A673 (cell line): ENCODE measurements around the gene MAN1B1. TPM values are rescaled to one million over a fixed set of nuclear protein-coding genes. Genes with fewer than 3 reads are reported as not detected.

ENCODE experiments used
- BruUV-seq: library from RNA; stranded (reverse); fragments of 400-500 nt; replicated peaks from 2 replicates; lab custom pipeline; 2021; lab: Mats Ljungman, UMichigan
- CTCF ChIA-PET: fragments of 300-600 bp; sonication (Branson Sonifier 250); formaldehyde crosslinking; loops from one replicate; lab custom pipeline; 2022; ENCODE audit warnings: antibody characterized with exemption; lab: Charles Lee
- POLR2A ChIA-PET: fragments of 300-600 bp; sonication (Branson Sonifier 250); formaldehyde crosslinking; loops from one replicate; lab custom pipeline; 2022; ENCODE audit warnings: antibody characterized with exemption; ENCODE audit not compliant: low non-redundant PET; lab: Charles Lee
- DNase-seq: peaks from one replicate; pipeline ENCODE4 v3.0.0-alpha.2; 2015; ENCODE audit warnings: low spot score
- H3K27ac ChIP-seq: fragments of 200-600 bp; sonication (generic); 2 replicates; pipeline ENCODE4 v1.5.1; 2016; ENCODE audit warnings: mixed run types, low read depth, mild to moderate bottlenecking, mixed read lengths, antibody characterized with exemption, low read length; ENCODE audit not compliant: poor library complexity, severe bottlenecking
- H3K27me3 ChIP-seq: fragments of 200-600 bp; sonication (generic); replicated peaks from 2 replicates; pipeline ENCODE4 v1.6.1; 2017; ENCODE audit warnings: mixed run types, low read depth, mild to moderate bottlenecking, mixed read lengths, antibody characterized with exemption, low read length; ENCODE audit not compliant: insufficient read depth, poor library complexity
- H3K36me3 ChIP-seq: fragments of 200-600 bp; sonication (generic); 2 replicates; pipeline ENCODE4 v1.6.1; 2016; ENCODE audit warnings: mixed run types, mild to moderate bottlenecking, mixed read lengths, antibody characterized with exemption, low read length; ENCODE audit not compliant: insufficient read depth, poor library complexity, severe bottlenecking
- H3K4me1 ChIP-seq: fragments of 200-600 bp; sonication (generic); 2 replicates; pipeline ENCODE4 v1.6.1; 2017; ENCODE audit warnings: mixed run types, mild to moderate bottlenecking, mixed read lengths, antibody characterized with exemption, low read length; ENCODE audit not compliant: insufficient read depth, poor library complexity, severe bottlenecking
- H3K4me3 ChIP-seq: fragments of 200-600 bp; sonication (generic); 2 replicates; pipeline ENCODE4 v1.5.1; 2016; ENCODE audit warnings: low read depth, mixed run types, mild to moderate bottlenecking, mixed read lengths, low read length; ENCODE audit not compliant: poor library complexity, severe bottlenecking
- H3K9me3 ChIP-seq: fragments of 200-600 bp; sonication (generic); 2 replicates; pipeline ENCODE4 v1.6.1; 2016; ENCODE audit warnings: mixed run types, low read depth, mild to moderate bottlenecking, mixed read lengths, antibody characterized with exemption, low read length; ENCODE audit not compliant: poor library complexity, severe bottlenecking
- CTCF ChIP-seq: fragments of 300-800, 200-600 bp; sonication (generic); conservative IDR thresholded peaks from 2 replicates; pipeline ENCODE4 v1.5.1; 2017; ENCODE audit warnings: low read depth, mild to moderate bottlenecking, antibody characterized with exemption, low read length, moderate library complexity, mixed read lengths
- EZH2 ChIP-seq: fragments of 200-600 bp; sonication (generic); IDR thresholded peaks from 2 replicates; pipeline ENCODE4 v1.6.1; 2017; ENCODE audit warnings: borderline replicate concordance, low read depth, mild to moderate bottlenecking, mixed read lengths, antibody characterized with exemption, low read length; ENCODE audit not compliant: poor library complexity, severe bottlenecking
- intact Hi-C: fragments of 100-400 bp; cut with micrococcal nuclease; formaldehyde crosslinking; loops from one replicate; pipeline ENCODE4 v1.10.0; 2022; ENCODE audit not compliant: unreplicated experiment
- total RNA-seq: library from RNA; stranded (reverse); gene quantifications from 2 replicates; pipeline ENCODE4 v1.2.3, GENCODE V29; 2021

Gene MAN1B1
- total RNA-seq, 1 experiment from 2014 or later = 48.6 TPM

DNA sequence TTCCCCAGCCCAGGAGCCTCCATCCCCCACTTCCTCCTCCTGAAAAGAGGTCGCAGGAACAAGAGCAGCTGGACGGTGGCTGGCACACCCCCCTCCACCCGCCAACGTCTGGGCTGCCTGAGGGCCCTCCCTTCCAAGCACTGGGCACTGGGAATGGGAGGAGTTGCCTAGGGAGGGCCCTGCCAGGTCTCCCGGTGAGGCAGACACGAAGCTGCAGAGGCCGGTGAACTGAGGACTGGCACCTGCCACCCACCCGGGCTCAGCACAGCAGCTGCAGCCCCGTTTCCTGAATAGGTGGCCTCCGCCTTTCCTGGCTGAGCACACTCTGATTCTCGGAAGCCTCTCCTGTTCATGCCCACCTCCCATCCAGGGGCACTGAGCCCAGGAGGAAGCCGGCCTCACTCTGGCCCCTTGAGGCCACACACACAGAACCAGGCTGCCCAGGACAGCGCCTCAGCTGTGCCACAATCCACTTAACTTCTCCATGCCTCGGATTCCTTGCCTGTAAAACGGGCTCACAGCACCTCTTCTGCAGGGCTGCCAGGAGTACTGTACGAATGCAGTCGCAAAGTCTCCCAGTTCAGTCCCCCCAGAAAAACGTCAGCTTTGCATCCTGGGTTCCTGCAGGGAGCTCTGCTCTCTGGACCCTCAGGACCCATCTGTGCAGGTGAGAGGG lies 42.1 kb upstream of the MAN1B1 start:
- Histone ChIP-seq H3K27ac (no peak overlapping the region), H3K36me3 (peaks cover 12% of the 10 kb centered on the region), H3K4me1 (peaks cover 31% of the 10 kb centered on the region), H3K4me3 (peak overlapping the region; percentile 76), H3K9me3 (no peaks in the 10 kb centered on the region), H3K27me3 (no peaks in the 10 kb centered on the region)
- BruUV-seq = no TSS peak
- POLR2A ChIA-PET = no interaction called here
- CTCF ChIA-PET = interaction anchor here (1.2 kb wide), 1 partner anchor 9 kb away, joined by 3 read pairs; no protein-coding TSS in a partner anchor
- intact Hi-C loops = loop anchor here (5.0 kb wide), 2 partner anchors 73 to 193 kb away; no protein-coding TSS in a partner anchor
- no peak for DNase-seq
- TF ChIP-seq CTCF (no peak), EZH2 (no peak)

DNA sequence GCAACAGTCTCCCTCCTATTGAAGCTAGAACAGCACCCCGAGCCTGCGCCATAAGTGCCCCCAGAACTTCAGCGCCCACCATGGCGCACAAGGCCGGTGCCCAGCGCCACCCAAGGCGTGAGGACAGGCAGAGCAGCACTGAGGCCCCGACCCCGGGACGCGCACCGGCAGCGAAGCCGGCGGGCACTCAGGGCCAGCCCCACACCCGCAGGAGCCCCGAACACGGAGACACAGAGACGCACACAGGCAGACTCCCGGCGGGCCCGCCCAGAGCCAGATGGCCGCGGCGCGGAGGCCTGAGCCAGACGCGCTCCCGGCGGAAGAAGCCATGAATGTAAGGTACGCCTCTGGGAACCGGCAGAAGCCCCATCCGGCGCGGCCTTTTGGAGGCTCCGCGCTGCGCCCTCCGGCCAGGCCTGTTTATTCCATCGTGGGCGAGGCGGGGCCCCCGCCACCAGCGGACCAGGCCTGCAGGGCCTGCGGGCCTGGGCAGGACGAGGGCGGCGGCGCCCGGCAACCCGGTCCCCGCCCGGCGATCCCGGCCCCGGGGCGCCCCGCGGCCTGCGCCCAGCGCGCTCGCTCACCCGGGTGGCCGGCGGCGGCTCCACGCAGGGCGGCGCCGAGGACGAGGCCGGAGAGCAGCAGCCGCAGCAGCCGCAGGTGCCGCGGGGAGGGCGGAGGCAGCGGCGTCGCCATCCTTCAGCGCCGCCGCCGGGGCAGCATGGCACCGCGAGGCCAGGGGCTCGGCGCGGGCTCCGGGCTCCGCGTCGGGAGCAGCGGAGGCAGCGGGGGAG lies 41.3 kb upstream of the MAN1B1 start:
- BruUV-seq = no TSS peak
- Histone ChIP-seq H3K4me1 (peaks cover 31% of the 10 kb centered on the region), H3K27ac (peak overlapping the region; percentile 25), H3K4me3 (peak overlapping the region; percentile 76), H3K9me3 (no peaks in the 10 kb centered on the region), H3K27me3 (no peaks in the 10 kb centered on the region), H3K36me3 (peaks cover 7% of the 10 kb centered on the region)
- intact Hi-C loops = loop anchor here (5.0 kb wide), 2 partner anchors 72 to 192 kb away; no protein-coding TSS in a partner anchor
- CTCF ChIA-PET = interaction anchor here (1.2 kb wide), 1 partner anchor 10 kb away, joined by 3 read pairs; no protein-coding TSS in a partner anchor
- POLR2A ChIA-PET = no interaction called here
- DNase-seq = peak; percentile 51
- no peak for TF ChIP-seq EZH2
- TF ChIP-seq CTCF = no peak

GRCh38 chr9:137046088-137046787 lies 40.5 kb upstream of the MAN1B1 start, which contains the start of gene NPDC1:
TSS of gene NPDC1 (minus strand) at chr9:137046177. CDS start at chr9:137045989, 188 bp downstream.
- BruUV-seq = no TSS peak
- ChIA-PET POLR2A (no interaction called here), CTCF (interaction anchor here (0.6 to 1.4 kb wide), 13 partner anchors 9 to 240 kb away, joined by 3 to 17 read pairs (median 4); partner anchors contain the start of gene RNF224)
- TF ChIP-seq EZH2 = no peak
- TF ChIP-seq CTCF = peak; percentile 88
- Histone ChIP-seq H3K4me3 (peak within 1 kb of the TSS; percentile 76), H3K27me3 (no peaks in the 10 kb centered on the region), H3K27ac (peak within 1 kb of the TSS; percentile 27), H3K9me3 (no peaks in the 10 kb centered on the region), H3K36me3 (peaks cover 2% of the 10 kb centered on the region), H3K4me1 (peaks cover 24% of the 10 kb centered on the region)
- DNase-seq = peak; percentile 80
- intact Hi-C loops = loop anchor here (5.0 kb wide), 2 partner anchors 71 to 191 kb away; no protein-coding TSS in a partner anchor
